HCT116 (cell line): ENCODE measurements around the gene MAPK6. TPM values are rescaled to one million over a fixed set of nuclear protein-coding genes. Genes with fewer than 3 reads are reported as not detected.
A peak's percentile ranks its signal among the peaks of the same experiment; 100 is the strongest.

Source experiments
- ATAC-seq: fragments of 200-7000 bp; cut with Tn5 transposase; 2 replicates; pipeline ENCODE4 v1.9.1; 2020; ENCODE audit warnings: mild to moderate bottlenecking, moderate library complexity
- BruUV-seq: library from RNA; stranded (reverse); fragments of 400-500 nt; replicated peaks from 2 replicates; lab custom pipeline; 2021; lab: Mats Ljungman, UMichigan
- CTCF ChIA-PET: fragments of 300-600 bp; sonication (Branson Sonifier 250); formaldehyde crosslinking; loops from one replicate; lab custom pipeline; 2021; ENCODE audit warnings: antibody characterized with exemption; lab: Charles Lee
- POLR2A ChIA-PET: fragments of 300-600, 350-600 bp; sonication (Branson Sonifier 250); formaldehyde crosslinking; loops from one replicate; lab custom pipeline; 2021; ENCODE audit warnings: antibody characterized with exemption; lab: Charles Lee
- RAD21 ChIA-PET, 2 experiments: fragments of 300-600 bp; sonication (Branson Sonifier 250); formaldehyde crosslinking; loops; one replicate each; lab custom pipeline; 2023; ENCODE audit warnings: low total read pairs in 2 of 2; ENCODE audit not compliant: uncharacterized antibody in 2 of 2, unreplicated experiment in 2 of 2, low non-redundant PET in 1 of 2; lab: Charles Lee
- DNase-seq: peaks from one replicate; pipeline ENCODE4 v3.0.0-alpha.2; 2010; ENCODE audit warnings: low read depth, low spot score
- H2AFZ ChIP-seq: fragments of 200-600 bp; shearing (Covaris generic), sonication (generic); 2 replicates; pipeline ENCODE4 v1.6.1; 2017; ENCODE audit warnings: low read depth, mixed run types, mixed read lengths, antibody characterized with exemption, low read length; ENCODE audit not compliant: poor library complexity, severe bottlenecking
- H3K27ac ChIP-seq: 2 replicates; pipeline ENCODE4 v1.5.1; 2012; ENCODE audit warnings: low read depth, low read length
- H3K27me3 ChIP-seq: fragments of 200-600 bp; sonication (generic); 2 replicates; pipeline ENCODE4 v1.6.1; 2016; ENCODE audit warnings: mixed run types, low read length, mixed read lengths; ENCODE audit not compliant: insufficient read depth
- H3K36me3 ChIP-seq, 2 experiments: fragments of 200-500 bp in 1 of 2; fragments of 200-600 bp in 1 of 2; sonication (Bioruptor generic) in 1 of 2; sonication (generic) in 1 of 2; 2 replicates each; pipeline versions ENCODE4 v1.5.1 to v1.6.1; 2014 to 2016; ENCODE audit warnings: low read length in 2 of 2, inconsistent platforms in 1 of 2, mixed read lengths in 1 of 2, mixed run types in 1 of 2; ENCODE audit not compliant: insufficient read depth in 2 of 2, control insufficient read depth in 1 of 2
- H3K4me1 ChIP-seq, 2 experiments: fragments of 200-600 bp in 1 of 2; sonication (generic) in 1 of 2; 2 replicates each; pipeline versions ENCODE4 v1.5.1 to v1.6.1; 2012 to 2017; ENCODE audit warnings: low read length in 2 of 2, inconsistent platforms in 1 of 2, mild to moderate bottlenecking in 1 of 2, mixed read lengths in 1 of 2, mixed run types in 1 of 2, moderate library complexity in 1 of 2; ENCODE audit not compliant: insufficient read depth in 2 of 2, control insufficient read depth in 1 of 2
- H3K4me2 ChIP-seq: fragments of 200-600 bp; sonication (generic); 2 replicates; pipeline ENCODE4 v1.6.1; 2017; ENCODE audit warnings: mixed run types, low read length, mixed read lengths
- H3K4me3 ChIP-seq, 2 experiments: fragments of 200-600 bp in 1 of 2; sonication (generic) in 1 of 2; replicated peaks in 1 of 2; 2 replicates each; pipeline ENCODE4 v1.5.1; 2011 to 2016; ENCODE audit warnings: low read length in 2 of 2, control low read depth in 1 of 2, low read depth in 1 of 2, mild to moderate bottlenecking in 1 of 2, mixed read lengths in 1 of 2, mixed run types in 1 of 2
- H3K79me2 ChIP-seq: fragments of 200-600 bp; sonication (generic); 2 replicates; pipeline ENCODE4 v1.6.1; 2017; ENCODE audit warnings: mild to moderate bottlenecking, mixed run types, low read length, moderate library complexity, mixed read lengths; ENCODE audit not compliant: insufficient read depth
- H3K9ac ChIP-seq: fragments of 200-600 bp; sonication (generic); 2 replicates; pipeline ENCODE4 v1.6.1; 2016; ENCODE audit warnings: low read length, mixed read lengths
- H3K9me2 ChIP-seq: fragments of 200-600 bp; sonication (generic), shearing (Covaris generic); 2 replicates; pipeline ENCODE4 v1.6.1; 2017; ENCODE audit warnings: mixed run types, mild to moderate bottlenecking, moderate library complexity; ENCODE audit not compliant: insufficient read depth
- H3K9me3 ChIP-seq, 2 experiments: fragments of 200-500 bp in 1 of 2; fragments of 200-600 bp in 1 of 2; sonication (Bioruptor generic) in 1 of 2; sonication (generic) in 1 of 2; 2 replicates each; pipeline ENCODE4 v1.6.1; 2014 to 2017; ENCODE audit warnings: low read length in 2 of 2, mixed read lengths in 2 of 2, inconsistent platforms in 1 of 2, low read depth in 1 of 2, mild to moderate bottlenecking in 1 of 2, mixed run types in 1 of 2, moderate library complexity in 1 of 2; ENCODE audit not compliant: control insufficient read depth in 1 of 2, insufficient read depth in 1 of 2
- H4K20me1 ChIP-seq: fragments of 200-600 bp; sonication (generic), shearing (Covaris generic); 2 replicates; pipeline ENCODE4 v1.6.1; 2017; ENCODE audit warnings: mixed run types, mild to moderate bottlenecking, moderate library complexity; ENCODE audit not compliant: insufficient read depth
- CBX3 ChIP-seq: IDR thresholded peaks from 2 replicates; pipeline ENCODE4 v1.6.1; 2012; ENCODE audit warnings: low read depth
- CEBPB ChIP-seq: IDR thresholded peaks from 2 replicates; pipeline ENCODE4 v1.6.1; 2012; ENCODE audit warnings: low read depth
- EGR1 ChIP-seq: IDR thresholded peaks from 2 replicates; pipeline ENCODE4 v1.6.1; 2012; ENCODE audit warnings: low read depth
- ELF1 ChIP-seq: IDR thresholded peaks from 2 replicates; pipeline ENCODE4 v1.6.1; 2012; ENCODE audit warnings: low read depth, borderline replicate concordance
- EZH2 ChIP-seq: fragments of 200-600 bp; sonication (generic); IDR thresholded peaks from 2 replicates; pipeline ENCODE4 v1.6.1; 2017; ENCODE audit warnings: antibody characterized with exemption, mixed run types
- FOSL1 ChIP-seq: IDR thresholded peaks from 2 replicates; pipeline ENCODE4 v1.6.1; 2012; ENCODE audit warnings: low read depth
- JUND ChIP-seq: IDR thresholded peaks from 2 replicates; pipeline ENCODE4 v1.6.1; 2012
- POLR2A ChIP-seq: IDR thresholded peaks from 2 replicates; pipeline ENCODE4 v1.7.0; 2011; ENCODE audit warnings: borderline replicate concordance; ENCODE audit not compliant: insufficient read depth, insufficient read length; ENCODE audit errors: extremely low read depth
- RAD21 ChIP-seq: IDR thresholded peaks from 2 replicates; pipeline ENCODE4 v1.6.1; 2012; ENCODE audit warnings: low read depth, mild to moderate bottlenecking
- SIN3A ChIP-seq: IDR thresholded peaks from 2 replicates; pipeline ENCODE4 v1.6.1; 2012; ENCODE audit warnings: low read depth
- SP1 ChIP-seq: IDR thresholded peaks from 2 replicates; pipeline ENCODE4 v1.6.1; 2012; ENCODE audit warnings: low read depth
- intact Hi-C: fragments of 100-400 bp; cut with micrococcal nuclease; formaldehyde crosslinking; loops from 2 replicates; pipeline ENCODE4 v1.10.0; 2022
- total RNA-seq: library from RNA; stranded (reverse); gene quantifications from one replicate; pipeline ENCODE4 v1.2.1, GENCODE V29; 2021; ENCODE audit not compliant: unreplicated experiment
- TF ChIP-seq, protein P1 (sequence below), 3 experiments: fragments of 200-600 bp in 1 of 3; sonication (generic) in 1 of 3; IDR thresholded peaks in 2 of 3; conservative IDR thresholded peaks in 1 of 3; 2 replicates each; pipeline ENCODE4 v1.5.1; 2012 to 2017; ENCODE audit warnings: low read depth in 2 of 3, low read length in 2 of 3, antibody characterized with exemption in 1 of 3, borderline replicate concordance in 1 of 3, control low read depth in 1 of 3, mild to moderate bottlenecking in 1 of 3, mixed read lengths in 1 of 3, mixed run types in 1 of 3, moderate library complexity in 1 of 3; ENCODE audit not compliant: insufficient read depth in 1 of 3
- TF ChIP-seq, protein P2 (sequence below): IDR thresholded peaks from 2 replicates; pipeline ENCODE4 v1.6.1; 2012
- TF ChIP-seq, protein P3 (sequence below): IDR thresholded peaks from 2 replicates; pipeline ENCODE4 v1.6.1; 2012

Gene MAPK6
- total RNA-seq, 1 experiment from 2014 or later: 57.4 TPM

DNA sequence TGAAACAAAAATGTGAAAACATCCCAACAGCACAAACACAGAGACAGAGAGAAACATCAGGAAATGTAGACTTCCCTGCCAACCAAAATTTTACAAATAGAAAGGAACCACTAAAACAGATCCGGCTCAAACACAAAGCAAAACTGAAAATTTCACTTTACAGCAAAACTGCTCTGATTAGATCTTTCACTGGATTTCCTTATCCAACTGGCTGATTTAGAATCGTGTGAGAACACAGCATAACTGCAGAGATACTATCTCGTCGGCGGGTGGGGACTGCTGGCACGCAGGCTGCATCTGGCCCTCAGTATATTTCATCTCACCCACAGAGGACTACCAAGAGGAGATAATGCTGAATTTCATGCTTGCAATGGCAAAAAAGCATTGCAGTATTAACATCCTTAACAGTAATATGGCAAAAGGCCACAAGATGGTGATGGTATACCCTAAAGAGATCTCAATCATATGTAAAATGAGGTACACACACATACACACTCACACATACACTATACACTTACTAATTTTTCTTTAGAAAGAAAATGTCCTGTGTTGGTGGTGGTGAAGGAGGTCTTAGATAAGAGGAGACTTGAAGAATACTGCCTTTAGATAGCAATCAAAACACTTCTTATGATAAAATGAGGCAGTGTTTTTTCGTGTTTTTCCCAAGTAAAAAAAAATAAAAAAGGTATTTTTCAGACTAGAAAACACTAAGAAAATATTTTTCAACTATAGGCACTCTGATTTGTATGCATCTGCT lies 36.8 kb upstream of the MAPK6 start:
- H3K79me2 ChIP-seq: no peaks in the 10 kb centered on the region
- ATAC-seq: peak; percentile 93
- H3K36me3 ChIP-seq: no peaks in the 10 kb centered on the region
- peaks cover 0 to 11% of the 10 kb centered on the region in 2 experiments; a peak in 2 of 4 replicates for H3K4me1 ChIP-seq
- DNase-seq: peak; percentile 50
- no peak overlapping the region for H3K27ac ChIP-seq
- no peaks in the 10 kb centered on the region for H4K20me1 ChIP-seq
- TF ChIP-seq CEBPB (no peak), RAD21 (peak; percentile 88), POLR2A (no peak), EGR1 (no peak)
- TF ChIP-seq, protein P1, sequence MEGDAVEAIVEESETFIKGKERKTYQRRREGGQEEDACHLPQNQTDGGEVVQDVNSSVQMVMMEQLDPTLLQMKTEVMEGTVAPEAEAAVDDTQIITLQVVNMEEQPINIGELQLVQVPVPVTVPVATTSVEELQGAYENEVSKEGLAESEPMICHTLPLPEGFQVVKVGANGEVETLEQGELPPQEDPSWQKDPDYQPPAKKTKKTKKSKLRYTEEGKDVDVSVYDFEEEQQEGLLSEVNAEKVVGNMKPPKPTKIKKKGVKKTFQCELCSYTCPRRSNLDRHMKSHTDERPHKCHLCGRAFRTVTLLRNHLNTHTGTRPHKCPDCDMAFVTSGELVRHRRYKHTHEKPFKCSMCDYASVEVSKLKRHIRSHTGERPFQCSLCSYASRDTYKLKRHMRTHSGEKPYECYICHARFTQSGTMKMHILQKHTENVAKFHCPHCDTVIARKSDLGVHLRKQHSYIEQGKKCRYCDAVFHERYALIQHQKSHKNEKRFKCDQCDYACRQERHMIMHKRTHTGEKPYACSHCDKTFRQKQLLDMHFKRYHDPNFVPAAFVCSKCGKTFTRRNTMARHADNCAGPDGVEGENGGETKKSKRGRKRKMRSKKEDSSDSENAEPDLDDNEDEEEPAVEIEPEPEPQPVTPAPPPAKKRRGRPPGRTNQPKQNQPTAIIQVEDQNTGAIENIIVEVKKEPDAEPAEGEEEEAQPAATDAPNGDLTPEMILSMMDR (IDR thresholded peaks at IDR 0.05 in 2 of 3, conservative IDR thresholded peaks at IDR 0.05 in 1 of 3; ENCODE audit: borderline replicate concordance in 1 of 3, insufficient read depth in 1 of 3, low read depth in 2 of 3, low read length in 2 of 3): peak; percentile 44 to 82 (median 76); a peak in 5 of 6 replicates
- no peaks in the 10 kb centered on the region for H3K27me3 ChIP-seq
- no peaks in the 10 kb centered on the region for H3K9me2 ChIP-seq
- H3K9ac ChIP-seq: no peak overlapping the region
- intact Hi-C loops: loop anchor here (1.0 to 2.0 kb wide), 3 partner anchors 97 to 227 kb away; no protein-coding TSS in a partner anchor
- H3K4me3 ChIP-seq: no peak overlapping the region
- POLR2A ChIA-PET: no interaction called here
- H3K4me2 ChIP-seq: peak overlapping the region; percentile 36; the same call in 1 of the 2 replicates
- H2AFZ ChIP-seq: peak overlapping the region; percentile 81
- H3K9me3 ChIP-seq: no peaks in the 10 kb centered on the region
- RAD21 ChIA-PET: no interaction called here
- CTCF ChIA-PET: no interaction called here
- BruUV-seq: no TSS peak

DNA sequence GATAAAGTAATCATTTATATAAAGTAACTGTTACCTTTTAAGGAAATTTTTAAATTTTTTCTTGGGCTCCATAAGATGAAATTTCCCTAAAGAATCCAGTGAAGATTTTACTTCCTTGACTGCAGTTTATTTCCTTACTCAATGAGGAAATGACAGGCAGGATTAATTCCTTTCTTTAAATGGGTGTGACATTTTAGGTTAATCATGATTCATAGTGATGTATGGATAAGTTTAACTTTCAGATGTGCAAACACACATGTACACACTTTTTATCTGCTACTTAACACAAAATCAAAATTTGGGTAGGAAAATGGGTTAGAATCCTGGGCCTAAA lies 36.3 kb upstream of the MAPK6 start:
- DNase-seq: no peak
- H3K4me1 ChIP-seq: peaks cover 0 to 11% of the 10 kb centered on the region in 2 experiments; a peak in 2 of 4 replicates
- H3K27ac ChIP-seq: no peak overlapping the region
- no peak overlapping the region for H3K9ac ChIP-seq
- H4K20me1 ChIP-seq: no peaks in the 10 kb centered on the region
- ChIA-PET POLR2A (no interaction called here), RAD21 (interaction anchor here in 1 of 2 experiments (0.7 kb wide), 1 partner anchor 92 kb away, joined by 3 read pairs; no protein-coding TSS in a partner anchor), CTCF (interaction anchor here (1.3 kb wide), 1 partner anchor 96 kb away, joined by 3 read pairs; no protein-coding TSS in a partner anchor)
- H3K9me3 ChIP-seq: no peaks in the 10 kb centered on the region
- no peaks in the 10 kb centered on the region for H3K9me2 ChIP-seq
- H2AFZ ChIP-seq: peak overlapping the region; percentile 81
- TF ChIP-seq, protein P2, sequence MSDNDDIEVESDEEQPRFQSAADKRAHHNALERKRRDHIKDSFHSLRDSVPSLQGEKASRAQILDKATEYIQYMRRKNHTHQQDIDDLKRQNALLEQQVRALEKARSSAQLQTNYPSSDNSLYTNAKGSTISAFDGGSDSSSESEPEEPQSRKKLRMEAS: no peak
- TF ChIP-seq FOSL1 (no peak), JUND (no peak), EGR1 (no peak), SIN3A (no peak), SP1 (no peak), POLR2A (no peak), CBX3 (no peak), EZH2 (no peak), ELF1 (no peak)
- TF ChIP-seq, protein P3, sequence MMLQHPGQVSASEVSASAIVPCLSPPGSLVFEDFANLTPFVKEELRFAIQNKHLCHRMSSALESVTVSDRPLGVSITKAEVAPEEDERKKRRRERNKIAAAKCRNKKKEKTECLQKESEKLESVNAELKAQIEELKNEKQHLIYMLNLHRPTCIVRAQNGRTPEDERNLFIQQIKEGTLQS: no peak
- intact Hi-C loops: loop anchor here (1.0 to 2.0 kb wide), 3 partner anchors 97 to 226 kb away; no protein-coding TSS in a partner anchor
- no peaks in the 10 kb centered on the region for H3K79me2 ChIP-seq
- H3K4me3 ChIP-seq: no peak overlapping the region
- no peak for ATAC-seq
- H3K36me3 ChIP-seq: no peaks in the 10 kb centered on the region
- no TSS peak for BruUV-seq
- no peak overlapping the region for H3K4me2 ChIP-seq
- H3K27me3 ChIP-seq: no peaks in the 10 kb centered on the region
